Measurements from ENCODE around the gene ARHGAP18.

Gene ARHGAP18

GRCh38 chr6:129726650-129727049 is 16.7 kb upstream of the ARHGAP18 start:
- DNase-seq (ENCODE audit: insufficient read length, low spot score) (no peak), FAIRE-seq (no peak)

- FAIRE-seq: no peak
- DNase-seq (ENCODE audit: insufficient read length, low spot score): no peak
Measured at GRCh38 chr6:129725341-129725740, 15.4 kb upstream of the ARHGAP18 start.

DNA sequence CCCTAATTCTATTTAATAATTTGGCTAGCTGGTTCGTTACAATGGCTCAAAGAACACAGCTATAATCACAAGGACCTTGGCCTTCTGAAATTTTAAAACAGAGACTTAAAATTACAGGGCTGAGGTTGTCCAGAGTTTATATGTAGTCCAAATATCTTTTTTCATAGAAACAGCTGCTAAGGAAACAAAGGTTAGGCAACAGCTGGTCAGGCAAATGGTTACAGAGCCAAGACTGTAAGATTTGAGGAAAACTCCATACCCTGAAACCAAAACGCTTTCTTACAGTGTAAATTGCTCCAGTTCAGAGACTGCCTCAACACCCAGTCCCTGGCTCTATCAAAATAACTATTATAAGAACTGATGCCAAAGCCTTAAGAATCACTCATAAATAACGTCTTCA is 9.7 kb upstream of the ARHGAP18 start:
- DNase-seq (ENCODE audit: insufficient read length, low spot score) (no peak), FAIRE-seq (no peak)

GRCh38 chr6:129717277-129717676 is 7.3 kb upstream of the ARHGAP18 start:
- DNase-seq (ENCODE audit: insufficient read length, low spot score): no peak
- no peak for FAIRE-seq

DNA sequence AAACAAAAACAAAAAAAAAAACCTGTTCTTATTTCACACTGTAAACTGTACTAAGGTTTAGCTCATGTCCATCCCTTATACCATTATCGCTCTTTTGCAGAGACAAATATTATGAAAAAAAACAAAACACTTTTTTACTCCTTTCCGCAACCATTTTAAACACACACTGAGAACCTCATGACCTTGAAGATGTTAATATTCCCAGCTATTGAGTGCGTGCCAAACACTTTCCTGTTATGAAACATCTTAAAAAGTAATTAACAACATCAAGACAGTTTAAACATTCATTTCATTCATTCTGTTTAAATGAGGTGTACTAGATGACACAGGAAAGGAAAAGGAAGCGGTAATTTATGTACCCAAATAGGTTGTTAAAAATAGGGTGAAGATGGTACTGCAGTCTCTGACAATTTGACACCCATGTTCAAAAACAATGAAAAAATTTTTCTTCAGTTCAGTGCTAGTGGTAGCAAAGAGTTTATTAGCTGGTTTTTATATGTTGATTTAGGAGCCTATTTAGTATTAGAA is 3.9 kb upstream of the ARHGAP18 start:
- no peak for DNase-seq (ENCODE audit: insufficient read length, low spot score)
- peak; percentile 45 for FAIRE-seq

- FAIRE-seq (no peak), DNase-seq (ENCODE audit: insufficient read length, low spot score) (no peak)
Measured at GRCh38 chr6:129711271-129711631, 1.3 kb upstream of the ARHGAP18 start.

- FAIRE-seq (peak; percentile 31), DNase-seq (ENCODE audit: insufficient read length, low spot score) (no peak)
Measured at GRCh38 chr6:129710450-129711270, 683 bp upstream of the ARHGAP18 start.

- DNase-seq (ENCODE audit: insufficient read length, low spot score) (no peak), FAIRE-seq (peak; percentile 55)
Measured at GRCh38 chr6:129709196-129709768, 695 bp downstream of the ARHGAP18 start.

DNA sequence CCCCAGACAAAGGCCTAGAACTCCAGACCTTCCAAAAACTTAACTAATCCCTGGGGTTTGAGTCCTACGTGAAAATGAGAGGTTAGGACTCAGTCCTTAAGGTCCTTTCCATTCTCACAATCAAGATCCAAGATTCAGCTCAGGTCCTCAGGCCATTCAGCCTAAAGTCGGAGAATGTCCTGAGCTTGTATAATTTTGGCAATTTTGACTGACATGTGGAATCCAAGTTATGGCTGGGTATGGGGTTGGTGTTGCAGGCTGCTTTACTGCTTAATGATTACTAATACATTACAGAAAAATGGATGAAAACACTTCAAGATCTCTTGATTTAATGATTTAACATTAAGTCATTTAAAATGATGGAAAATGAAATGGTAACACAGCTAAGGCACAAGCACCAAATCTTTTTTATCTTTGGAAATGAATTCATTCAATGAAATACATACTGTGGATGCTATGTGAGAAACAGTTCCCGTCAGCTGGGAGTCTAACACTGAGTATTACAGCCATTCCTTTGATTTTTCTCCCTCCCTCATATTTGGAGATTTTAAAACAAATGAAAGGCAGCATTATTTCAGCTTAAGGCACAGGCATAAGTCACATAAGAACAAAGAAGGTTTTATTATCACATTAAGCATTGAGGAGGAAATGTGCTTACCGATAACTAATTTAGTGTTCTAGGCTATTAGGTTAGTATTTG is 1.3 kb downstream of the ARHGAP18 start:
- DNase-seq (ENCODE audit: insufficient read length, low spot score) (no peak), FAIRE-seq (no peak)

GRCh38 chr6:129707882-129708495 is 2.0 kb downstream of the ARHGAP18 start:
- FAIRE-seq: no peak

GRCh38 chr6:129707028-129707427 is 2.9 kb downstream of the ARHGAP18 start:
- DNase-seq (ENCODE audit: insufficient read length, low spot score) (no peak), FAIRE-seq (no peak)

More at GRCh38 chr6:129707882-129708495, 2.0 kb downstream of the ARHGAP18 start:
- no peak for DNase-seq (ENCODE audit: insufficient read length, low spot score)

- FAIRE-seq (no peak), DNase-seq (ENCODE audit: insufficient read length, low spot score) (no peak)
Measured at GRCh38 chr6:129705212-129705611, 4.8 kb downstream of the ARHGAP18 start.

- FAIRE-seq: no peak
Measured at GRCh38 chr6:129704708-129705107, 5.3 kb downstream of the ARHGAP18 start.

DNA sequence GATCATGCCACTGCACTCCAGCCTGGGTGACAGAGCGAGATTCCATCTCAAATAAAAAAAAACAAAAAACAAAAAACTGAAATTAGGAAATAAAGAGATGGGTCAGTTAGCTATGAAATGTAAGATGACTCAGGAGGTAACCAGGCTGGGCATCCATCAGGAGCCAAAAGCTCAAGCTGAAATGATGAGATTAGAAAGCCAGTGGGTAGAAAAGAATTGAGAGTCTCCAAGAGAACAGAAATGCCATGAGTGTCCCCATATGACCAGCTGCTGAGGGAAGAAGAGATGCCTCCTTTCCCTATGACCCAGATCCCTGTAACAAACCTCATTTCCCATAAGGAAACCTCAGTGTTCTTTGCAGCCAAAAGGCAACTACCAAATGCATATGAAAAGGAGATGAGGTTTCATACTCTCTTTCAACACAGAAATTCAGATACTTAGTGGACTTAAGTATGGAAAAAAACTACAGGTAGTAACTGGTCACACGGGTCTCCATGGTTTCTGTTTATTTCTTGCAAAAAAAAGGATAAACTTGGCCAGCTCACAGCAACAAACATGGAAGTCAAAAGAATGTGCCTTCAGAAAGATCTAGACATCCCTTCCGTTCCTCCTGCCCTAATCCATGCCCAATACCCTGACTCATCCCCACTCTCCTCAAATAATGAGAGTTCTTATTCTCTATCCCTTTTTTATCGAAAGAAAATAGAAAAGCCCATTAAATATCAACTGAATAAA is 8.1 kb downstream of the ARHGAP18 start:
- FAIRE-seq: no peak
- DNase-seq (ENCODE audit: insufficient read length, low spot score): no peak

More at GRCh38 chr6:129704708-129705107, 5.3 kb downstream of the ARHGAP18 start:
- no peak for DNase-seq (ENCODE audit: insufficient read length, low spot score)

- DNase-seq (ENCODE audit: insufficient read length, low spot score): no peak
- no peak for FAIRE-seq
Measured at GRCh38 chr6:129700666-129701065, 9.3 kb downstream of the ARHGAP18 start.

DNA sequence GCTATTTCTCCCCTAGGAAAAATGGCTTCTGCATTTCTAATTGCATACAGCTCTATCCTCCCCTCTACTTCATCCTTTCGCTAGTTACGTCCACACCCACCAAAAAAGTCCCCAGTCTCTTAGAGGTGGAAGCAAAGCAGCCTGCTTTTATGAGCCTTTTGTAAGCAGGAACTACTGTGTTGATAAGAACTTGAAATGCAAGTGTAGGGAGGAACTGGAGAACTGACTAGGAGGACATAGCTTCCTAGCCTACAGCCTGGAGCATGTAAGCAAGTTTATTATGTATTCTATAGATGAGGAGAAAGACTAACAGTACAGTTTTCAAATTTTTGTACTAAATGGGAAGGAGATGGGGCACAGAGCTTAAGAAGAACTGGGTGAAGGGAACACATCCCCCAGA is 10.3 kb downstream of the ARHGAP18 start:
- FAIRE-seq: no peak
- no peak for DNase-seq (ENCODE audit: insufficient read length, low spot score)

- DNase-seq (ENCODE audit: insufficient read length, low spot score): no peak
- no peak for FAIRE-seq
Measured at GRCh38 chr6:129698430-129698829, 11.5 kb downstream of the ARHGAP18 start.

DNA sequence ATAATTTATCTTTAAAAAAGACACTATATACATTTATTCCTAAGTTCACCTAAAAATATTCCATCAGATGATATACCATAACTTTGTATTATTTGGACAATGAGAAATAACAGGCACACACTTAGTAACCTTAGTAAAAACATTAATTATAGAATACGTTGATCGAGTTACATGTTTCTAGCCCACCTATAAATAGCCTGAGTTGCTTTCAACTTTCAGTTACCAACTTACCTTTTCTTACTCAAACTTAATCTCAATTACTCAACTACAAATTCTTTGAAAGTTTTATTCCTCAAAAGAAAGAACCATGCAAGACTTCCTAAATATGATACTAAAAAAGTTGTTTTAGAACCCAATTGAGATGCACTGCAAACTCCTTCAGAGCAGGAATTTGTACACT is 12.2 kb downstream of the ARHGAP18 start:
- no peak for DNase-seq (ENCODE audit: insufficient read length, low spot score)
- FAIRE-seq: peak; percentile 54

DNA sequence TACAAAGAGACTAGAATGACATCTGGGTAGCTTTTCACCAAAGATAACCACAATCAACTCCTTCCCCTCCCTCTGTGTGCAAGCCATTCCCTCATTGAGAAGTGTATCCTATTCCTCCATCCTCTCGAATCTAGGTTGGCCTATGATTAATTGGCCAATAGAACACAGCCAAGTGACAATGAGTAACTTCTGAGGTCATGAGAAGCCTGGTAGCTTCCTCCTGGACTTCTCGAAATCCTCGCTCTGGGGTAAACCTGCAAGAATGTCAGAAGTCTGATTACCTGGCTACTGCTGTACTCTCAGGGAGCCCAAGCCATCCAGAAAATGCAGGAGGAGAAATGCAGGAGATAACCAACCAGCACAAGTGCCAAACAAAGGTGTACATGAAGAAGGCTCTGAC is 13.1 kb downstream of the ARHGAP18 start:
- FAIRE-seq (peak; percentile 51), DNase-seq (ENCODE audit: insufficient read length, low spot score) (no peak)

DNA sequence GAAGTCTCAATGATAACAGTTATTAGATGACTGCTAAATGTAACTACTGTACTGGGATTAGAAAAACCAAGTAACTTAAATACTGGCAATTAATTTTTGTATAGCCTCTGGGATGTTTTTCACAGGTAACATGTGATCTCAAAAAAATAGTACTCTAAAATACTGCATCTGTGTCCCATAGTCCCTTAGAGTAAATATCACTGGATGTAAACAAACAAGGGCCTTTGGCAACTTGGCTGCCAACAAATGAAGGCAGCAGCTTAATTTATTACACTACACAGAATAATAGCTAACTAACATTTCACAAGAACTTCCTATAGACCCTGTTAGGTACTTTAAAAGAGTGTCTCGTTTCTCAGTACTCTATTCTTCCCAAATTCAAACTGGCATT is 14.0 kb downstream of the ARHGAP18 start:
- FAIRE-seq: peak; percentile 91
- DNase-seq (ENCODE audit: insufficient read length, low spot score): no peak
